PC-3 (cell line): Measurements from ENCODE around the gene HYKK. TPM values are rescaled to one million over a fixed set of nuclear protein-coding genes. Genes with fewer than 3 reads are reported as not detected.

Experiments
- ATAC-seq: fragments of 200-7000 bp; cut with Tn5 transposase; 2 replicates; pipeline ENCODE4 v1.9.1; 2020; ENCODE audit warnings: mild to moderate bottlenecking, moderate library complexity
- BruUV-seq: library from RNA; stranded (reverse); fragments of 400-500 nt; replicated peaks from 2 replicates; lab custom pipeline; 2021; lab: Mats Ljungman, UMichigan
- CTCF ChIA-PET: fragments of 300-600 bp; sonication (Branson Sonifier 250); formaldehyde crosslinking; loops from one replicate; lab custom pipeline; 2022; ENCODE audit warnings: antibody characterized with exemption; lab: Charles Lee
- POLR2A ChIA-PET: fragments of 300-600 bp; sonication (Branson Sonifier 250); formaldehyde crosslinking; loops from one replicate; lab custom pipeline; 2022; ENCODE audit warnings: antibody characterized with exemption; ENCODE audit not compliant: unreplicated experiment; lab: Charles Lee
- DNase-seq: peaks from one replicate; pipeline ENCODE4 v3.0.0-alpha.2; 2015
- H2AFZ ChIP-seq: fragments of 300-600 bp; sonication (generic); 2 replicates; pipeline ENCODE4 v1.6.0; 2016; ENCODE audit warnings: antibody characterized with exemption, low read length
- H3F3A ChIP-seq: fragments of 300-600 bp; sonication (generic); one replicate; pipeline ENCODE4 v1.6.0; 2017; ENCODE audit warnings: antibody characterized with exemption, low read length, control low read depth, mild to moderate bottlenecking; ENCODE audit not compliant: unreplicated experiment
- H3K27ac ChIP-seq: fragments of 300-600 bp; sonication (generic); 2 replicates; pipeline ENCODE4 v1.5.1; 2016; ENCODE audit warnings: mild to moderate bottlenecking, low read length
- H3K27me3 ChIP-seq: fragments of 300-600 bp; sonication (generic); 2 replicates; pipeline ENCODE4 v1.6.1; 2016; ENCODE audit warnings: low read length, mixed read lengths
- H3K36me3 ChIP-seq: fragments of 300-600 bp; sonication (generic); 2 replicates; pipeline ENCODE4 v1.6.1; 2016; ENCODE audit warnings: low read depth, mixed run types, low read length, mixed read lengths
- H3K4me1 ChIP-seq: fragments of 300-600 bp; sonication (generic); 2 replicates; pipeline ENCODE4 v1.5.1; 2016; ENCODE audit warnings: low read length; ENCODE audit not compliant: insufficient read depth
- H3K4me2 ChIP-seq: fragments of 300-600 bp; sonication (generic); 2 replicates; pipeline ENCODE4 v1.6.0; 2016; ENCODE audit warnings: low read length
- H3K4me3 ChIP-seq: fragments of 300-600 bp; sonication (generic); 2 replicates; pipeline ENCODE4 v1.5.1; 2016; ENCODE audit warnings: mild to moderate bottlenecking, low read length, mixed read lengths
- H3K79me2 ChIP-seq: fragments of 300-600 bp; sonication (generic); 2 replicates; pipeline ENCODE4 v1.6.1; 2017; ENCODE audit warnings: low read length, mixed read lengths
- H3K9ac ChIP-seq: fragments of 300-600 bp; sonication (generic); 2 replicates; pipeline ENCODE4 v1.6.0; 2016; ENCODE audit warnings: mild to moderate bottlenecking, low read length
- H3K9me2 ChIP-seq: fragments of 300-600 bp; sonication (generic); replicated peaks from 2 replicates; pipeline ENCODE4 v1.6.1; 2016; ENCODE audit warnings: mixed run types, low read length, mixed read lengths
- H3K9me3 ChIP-seq: fragments of 300-600 bp; sonication (generic); 2 replicates; pipeline ENCODE4 v1.6.1; 2016; ENCODE audit warnings: low read length, mixed read lengths
- H4K20me1 ChIP-seq: fragments of 300-600 bp; sonication (generic); 2 replicates; pipeline ENCODE4 v1.6.1; 2016; ENCODE audit warnings: low read length, mixed read lengths
- CTCF ChIP-seq: fragments of 300-600 bp; sonication (generic); conservative IDR thresholded peaks from 2 replicates; pipeline ENCODE4 v1.5.1; 2017; ENCODE audit warnings: antibody characterized with exemption, low read depth, mild to moderate bottlenecking, low read length
- EZH2 ChIP-seq: fragments of 300-600 bp; sonication (generic); IDR thresholded peaks from one replicate; pipeline ENCODE4 v1.6.1; 2017; ENCODE audit warnings: antibody characterized with exemption, mild to moderate bottlenecking, low read length; ENCODE audit not compliant: unreplicated experiment
- EZH2phosphoT487 ChIP-seq: fragments of 300-600 bp; sonication (generic); IDR thresholded peaks from 2 replicates; pipeline ENCODE4 v1.6.1; 2018; ENCODE audit warnings: mild to moderate bottlenecking, antibody characterized with exemption, low read length, borderline replicate concordance
- intact Hi-C: fragments of 100-400 bp; cut with micrococcal nuclease; formaldehyde crosslinking; loops from 2 replicates; pipeline ENCODE4 v1.9.0; 2023
- total RNA-seq: library from RNA; depleted of rRNA; stranded (reverse); fragments of >200 nt; gene quantifications from 2 replicates; pipeline ENCODE4 v1.2.3, GENCODE V29; 2014

HYKK gene
- total RNA-seq, 1 experiment from 2014 or later = 7.3 TPM

GRCh38 chr15:78524230-78524629, 16.9 kb downstream of the HYKK start:
- DNase-seq (no peak), ATAC-seq (no peak)
- H3K36me3 ChIP-seq = no peaks in the 10 kb centered on the region
- no peak for TF ChIP-seq EZH2phosphoT487
- TF ChIP-seq CTCF = no peak
- TF ChIP-seq EZH2 = no peak
- H3K4me1 ChIP-seq = no peaks in the 10 kb centered on the region
- POLR2A ChIA-PET = no interaction called here
- no peaks in the 10 kb centered on the region for H3F3A ChIP-seq
- no peak overlapping the region for H3K4me2 ChIP-seq
- H2AFZ ChIP-seq = no peak overlapping the region
- BruUV-seq = no TSS peak
- no peaks in the 10 kb centered on the region for H3K9me3 ChIP-seq
- no peaks in the 10 kb centered on the region for H3K79me2 ChIP-seq
- CTCF ChIA-PET = no interaction called here
- no peak overlapping the region for H3K9ac ChIP-seq
- no peaks in the 10 kb centered on the region for H3K9me2 ChIP-seq
- intact Hi-C loops = no loop called here
- no peak overlapping the region for H3K27ac ChIP-seq
- H4K20me1 ChIP-seq = no peaks in the 10 kb centered on the region
- H3K4me3 ChIP-seq = no peak overlapping the region
- no peaks in the 10 kb centered on the region for H3K27me3 ChIP-seq

GRCh38 chr15:78527325-78527724, 19.9 kb downstream of the HYKK start:
- ChIA-PET CTCF (no interaction called here), POLR2A (no interaction called here)
- no peak overlapping the region for H3K4me3 ChIP-seq
- H2AFZ ChIP-seq = no peak overlapping the region
- BruUV-seq = no TSS peak
- no peaks in the 10 kb centered on the region for H3K79me2 ChIP-seq
- H3F3A ChIP-seq = no peaks in the 10 kb centered on the region
- ATAC-seq (no peak), DNase-seq (no peak)
- no peaks in the 10 kb centered on the region for H3K4me1 ChIP-seq
- no peaks in the 10 kb centered on the region for H3K36me3 ChIP-seq
- intact Hi-C loops = no loop called here
- H3K4me2 ChIP-seq = no peak overlapping the region
- H3K27ac ChIP-seq = no peak overlapping the region
- no peaks in the 10 kb centered on the region for H3K27me3 ChIP-seq
- no peaks in the 10 kb centered on the region for H3K9me3 ChIP-seq
- no peak overlapping the region for H3K9ac ChIP-seq
- H3K9me2 ChIP-seq = no peaks in the 10 kb centered on the region
- no peaks in the 10 kb centered on the region for H4K20me1 ChIP-seq
- TF ChIP-seq CTCF (no peak), EZH2 (no peak), EZH2phosphoT487 (no peak)

- TF ChIP-seq EZH2phosphoT487 (no peak), EZH2 (no peak), CTCF (no peak)
- H3K27me3 ChIP-seq = no peaks in the 10 kb centered on the region
- H3K4me1 ChIP-seq = no peaks in the 10 kb centered on the region
- no peaks in the 10 kb centered on the region for H3K9me2 ChIP-seq
- no peak overlapping the region for H3K4me2 ChIP-seq
- no peaks in the 10 kb centered on the region for H3K79me2 ChIP-seq
- ATAC-seq (no peak), DNase-seq (no peak)
- H3K27ac ChIP-seq = no peak overlapping the region
- intact Hi-C loops = no loop called here
- H3K9me3 ChIP-seq = no peaks in the 10 kb centered on the region
- CTCF ChIA-PET = no interaction called here
- H4K20me1 ChIP-seq = no peaks in the 10 kb centered on the region
- no peaks in the 10 kb centered on the region for H3F3A ChIP-seq
- no peaks in the 10 kb centered on the region for H3K36me3 ChIP-seq
- no peak overlapping the region for H3K9ac ChIP-seq
- no TSS peak for BruUV-seq
- POLR2A ChIA-PET = no interaction called here
- no peak overlapping the region for H2AFZ ChIP-seq
- no peak overlapping the region for H3K4me3 ChIP-seq
Measured at GRCh38 chr15:78533331-78533730, 26.0 kb downstream of the HYKK start.
